HG02571 (cell line): ENCODE results near the gene SLC39A5.
"Not testable (repeated sequence)": the region's sequence is repeated elsewhere in the genome, so short reads cannot be mapped to it uniquely, and the experiment has no call there.

Experiments used
- ATAC-seq: cut with Tn5 transposase; IDR thresholded peaks from one replicate; pipeline ENCODE4 v1.9.1; 2021; ENCODE audit warnings: mild to moderate bottlenecking, moderate library complexity; ENCODE audit not compliant: unreplicated experiment

The SLC39A5 gene

GRCh38 chr12:56272468-56272867 lies 42.6 kb downstream of the SLC39A5 start:
- not testable (repeated sequence) for ATAC-seq

- no peak for ATAC-seq
Measured at GRCh38 chr12:56274299-56274698, 44.4 kb downstream of the SLC39A5 start.

GRCh38 chr12:56278905-56279304 lies 49.1 kb downstream of the SLC39A5 start:
- no peak for ATAC-seq

- ATAC-seq: no peak
Measured at GRCh38 chr12:56280849-56281248, 51.0 kb downstream of the SLC39A5 start.

- no peak for ATAC-seq
Measured at GRCh38 chr12:56282030-56282429, 52.2 kb downstream of the SLC39A5 start.

- ATAC-seq: no peak
Measured at GRCh38 chr12:56282579-56282978, 52.7 kb downstream of the SLC39A5 start.

- not testable (repeated sequence) for ATAC-seq
Measured at GRCh38 chr12:56284263-56284662, 54.4 kb downstream of the SLC39A5 start.

- no peak for ATAC-seq
Measured at GRCh38 chr12:56286044-56286830, 56.4 kb downstream of the SLC39A5 start.
